GM21447 (cell line): ENCODE results near the gene RRP1B.

Experiments used
- ATAC-seq: cut with Tn5 transposase; IDR thresholded peaks from one replicate; pipeline ENCODE4 v1.9.1; 2021; ENCODE audit not compliant: unreplicated experiment

Gene RRP1B

GRCh38 chr21:43720539-43721166 lies 61.3 kb downstream of the RRP1B start:
- no peak for ATAC-seq

DNA sequence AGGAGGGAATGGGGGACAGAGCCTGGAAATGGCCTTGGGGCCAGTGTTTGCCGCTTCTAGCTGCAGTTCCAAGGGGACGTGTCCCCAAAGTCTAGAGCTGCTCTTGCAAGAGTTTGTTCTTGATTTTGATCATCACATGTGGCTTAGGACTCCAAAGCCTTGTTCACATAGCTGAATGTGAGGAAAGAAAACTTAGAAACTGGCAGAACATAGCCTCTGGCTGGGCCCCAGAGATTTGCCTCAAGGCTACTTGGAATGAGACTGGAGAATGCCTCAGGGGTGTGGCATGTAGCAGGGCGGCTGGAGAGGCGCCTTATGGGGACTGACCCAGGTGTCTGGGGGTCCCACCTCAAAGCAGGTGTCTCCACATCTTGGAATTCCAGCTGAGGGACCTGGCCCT lies 61.8 kb downstream of the RRP1B start:
- no peak for ATAC-seq

- no peak for ATAC-seq
Observed at GRCh38 chr21:43721939-43722338, 62.6 kb downstream of the RRP1B start.

GRCh38 chr21:43723648-43724047 lies 64.3 kb downstream of the RRP1B start:
- no peak for ATAC-seq

DNA sequence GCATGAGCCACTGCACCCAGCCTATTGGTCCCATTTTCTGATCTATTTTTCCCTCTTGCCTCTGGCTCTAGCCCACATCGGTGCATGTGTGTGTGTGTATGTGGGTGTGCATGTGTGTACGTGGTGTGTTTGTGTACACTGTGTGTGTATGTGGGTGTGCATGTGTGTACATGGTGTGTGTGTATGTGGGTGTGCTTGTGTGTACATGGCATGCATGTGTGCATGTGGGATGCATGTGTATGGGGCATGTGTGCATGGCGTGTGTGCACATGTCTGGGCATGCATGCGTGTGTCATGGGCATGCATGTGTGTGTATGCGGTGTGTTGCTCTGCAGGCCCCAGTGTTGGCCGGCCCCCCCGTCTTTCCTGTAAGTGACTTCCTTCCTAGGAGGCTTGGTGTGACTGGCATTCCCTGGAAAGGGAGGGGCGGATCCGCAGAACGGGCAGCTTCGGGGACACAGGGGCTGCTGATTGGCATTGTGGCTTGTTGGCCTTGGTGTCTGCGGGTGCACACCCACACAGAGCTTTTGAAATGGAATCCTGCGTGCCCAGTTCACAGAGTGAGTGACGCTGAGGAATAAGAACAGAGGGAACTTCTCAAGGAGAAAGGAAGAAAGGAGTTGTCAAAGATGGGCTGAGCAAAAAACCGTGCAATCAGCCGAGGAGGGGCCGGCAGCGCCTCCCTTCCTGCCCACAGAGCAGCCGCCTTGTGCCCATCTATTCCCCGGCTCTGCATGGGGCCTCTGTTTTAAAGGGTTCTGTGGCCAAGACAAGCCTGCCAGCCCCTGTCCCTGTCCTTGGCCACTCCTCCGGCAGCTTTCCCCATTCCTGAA lies 67.5 kb downstream of the RRP1B start:
- no peak for ATAC-seq

- ATAC-seq: no peak
Observed at GRCh38 chr21:43727519-43728153, 68.3 kb downstream of the RRP1B start.

- no peak for ATAC-seq
Observed at GRCh38 chr21:43728154-43728466, 68.8 kb downstream of the RRP1B start.

DNA sequence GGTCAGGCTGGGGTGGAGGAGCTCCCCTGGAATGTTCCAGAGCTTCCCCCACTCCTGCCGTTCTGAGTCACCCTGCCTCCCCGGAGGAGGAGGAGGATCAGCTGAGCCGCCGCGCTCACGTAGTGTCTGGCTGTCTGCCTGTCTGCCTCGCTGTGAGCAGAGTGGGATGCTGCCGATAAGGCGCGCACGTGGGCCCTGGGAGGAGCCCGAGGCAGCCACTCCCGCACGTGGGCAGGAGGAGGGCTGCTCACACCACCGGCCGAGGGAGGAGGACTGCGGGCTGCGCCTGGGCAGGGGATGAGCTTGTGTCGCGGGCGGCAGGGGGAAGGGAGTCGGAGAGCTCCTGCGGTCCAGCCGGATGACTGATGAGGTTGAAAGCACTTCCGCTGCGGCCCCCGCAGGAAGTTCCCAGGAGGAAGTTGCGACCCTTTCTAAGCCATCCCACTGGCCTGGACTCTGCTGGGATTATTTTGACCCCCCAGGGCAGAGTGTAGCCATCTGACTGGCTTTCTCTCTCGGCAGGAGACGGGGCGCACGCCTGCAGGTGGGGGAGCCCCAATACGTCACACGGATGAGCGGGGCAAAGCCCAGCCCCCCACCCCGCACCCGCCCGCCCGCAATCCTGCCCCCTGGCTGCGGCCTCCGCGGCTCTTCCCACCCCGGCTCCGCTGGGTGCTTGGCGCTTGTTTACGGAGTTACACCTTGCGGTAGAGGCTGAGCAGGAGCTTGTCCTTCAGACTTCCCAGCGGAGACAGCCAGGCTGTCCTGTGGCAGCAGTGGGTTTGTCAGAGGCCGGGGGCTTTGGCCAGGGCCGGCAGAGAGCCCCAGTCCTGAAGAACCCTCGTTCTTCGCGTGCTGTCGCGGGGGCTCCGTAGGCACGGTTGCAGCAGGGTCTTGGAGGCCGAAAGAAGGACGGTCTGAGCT lies 69.4 kb downstream of the RRP1B start:
- ATAC-seq: peak; percentile 57

DNA sequence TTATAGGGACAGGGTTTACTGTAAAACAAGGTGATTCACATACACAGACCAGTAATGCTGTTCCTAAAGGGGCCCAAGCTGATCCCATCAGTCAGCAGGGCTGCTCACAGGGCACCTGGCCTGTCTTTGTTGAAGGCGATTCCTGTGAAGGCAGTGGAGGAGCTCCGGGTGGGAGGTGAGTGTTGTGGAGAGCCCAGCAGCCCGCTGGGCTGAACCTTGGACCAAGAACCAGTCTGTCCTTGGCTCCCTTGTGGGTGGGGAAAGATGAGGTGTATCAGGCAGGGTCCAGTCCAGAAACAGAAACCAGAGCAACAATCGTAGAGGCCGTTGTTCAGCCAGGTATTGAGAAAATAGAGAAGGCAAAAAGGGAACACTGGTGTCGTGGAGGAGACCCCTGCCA lies 72.1 kb downstream of the RRP1B start:
- no peak for ATAC-seq

DNA sequence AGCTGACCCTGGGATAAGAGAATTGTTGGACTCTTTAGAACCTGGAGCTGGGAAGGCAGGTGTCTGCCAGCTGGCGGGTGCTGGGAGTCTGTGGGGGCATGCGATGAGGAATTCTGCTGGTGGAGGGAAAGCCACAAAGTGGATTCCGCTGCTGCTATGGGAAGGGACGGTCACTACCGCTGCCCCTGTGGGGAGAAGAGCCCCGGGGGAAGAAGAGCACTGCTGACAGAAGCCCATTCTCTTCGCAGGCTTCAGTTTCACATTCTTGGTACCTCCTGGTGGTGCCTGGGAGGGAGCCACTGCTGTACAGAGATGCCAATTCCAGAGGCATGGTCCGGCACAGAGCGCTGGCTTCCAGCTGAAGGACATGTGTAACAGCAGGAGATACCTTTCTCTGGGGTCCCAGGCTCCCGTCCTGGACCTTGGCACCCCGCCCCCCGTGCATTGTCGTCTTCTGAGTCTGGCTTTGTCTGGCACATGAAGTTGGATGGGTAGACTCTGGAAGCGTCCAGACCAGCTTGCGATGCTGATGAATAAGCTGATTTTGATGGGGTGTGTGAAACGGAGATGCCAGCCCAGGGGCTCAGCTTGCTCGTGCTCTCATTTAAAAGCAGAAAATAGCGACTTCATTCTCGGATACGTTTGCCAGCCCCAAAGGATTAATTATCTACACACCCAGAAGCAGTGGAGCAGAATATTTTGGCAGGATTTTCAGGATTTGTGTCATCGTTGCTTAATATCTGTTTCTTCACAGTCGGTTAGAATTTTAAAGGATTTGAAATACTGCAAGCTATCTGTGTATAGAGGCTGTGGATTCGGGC lies 72.7 kb downstream of the RRP1B start:
- ATAC-seq: no peak

DNA sequence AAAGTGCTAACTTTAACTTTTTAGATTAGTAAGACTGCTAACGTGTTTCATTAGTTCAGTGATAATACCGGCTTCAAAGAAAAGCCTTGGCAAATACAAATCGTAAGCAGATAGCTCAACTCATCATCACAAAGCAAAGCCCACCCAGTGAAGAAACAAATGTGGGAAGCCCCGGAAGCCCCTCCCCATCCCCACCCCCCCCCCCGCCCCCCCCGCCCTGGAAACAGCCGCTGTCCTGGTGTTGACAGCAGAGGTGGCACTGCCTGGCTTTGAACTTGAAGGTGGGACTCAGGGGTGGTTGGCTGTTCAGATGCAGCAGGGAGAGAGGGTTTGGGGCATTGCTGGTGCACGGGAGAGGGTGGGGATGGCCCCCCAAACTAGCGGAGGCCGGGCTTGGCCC lies 73.7 kb downstream of the RRP1B start:
- ATAC-seq: no peak

GRCh38 chr21:43733529-43734071 lies 74.2 kb downstream of the RRP1B start:
- ATAC-seq: no peak

DNA sequence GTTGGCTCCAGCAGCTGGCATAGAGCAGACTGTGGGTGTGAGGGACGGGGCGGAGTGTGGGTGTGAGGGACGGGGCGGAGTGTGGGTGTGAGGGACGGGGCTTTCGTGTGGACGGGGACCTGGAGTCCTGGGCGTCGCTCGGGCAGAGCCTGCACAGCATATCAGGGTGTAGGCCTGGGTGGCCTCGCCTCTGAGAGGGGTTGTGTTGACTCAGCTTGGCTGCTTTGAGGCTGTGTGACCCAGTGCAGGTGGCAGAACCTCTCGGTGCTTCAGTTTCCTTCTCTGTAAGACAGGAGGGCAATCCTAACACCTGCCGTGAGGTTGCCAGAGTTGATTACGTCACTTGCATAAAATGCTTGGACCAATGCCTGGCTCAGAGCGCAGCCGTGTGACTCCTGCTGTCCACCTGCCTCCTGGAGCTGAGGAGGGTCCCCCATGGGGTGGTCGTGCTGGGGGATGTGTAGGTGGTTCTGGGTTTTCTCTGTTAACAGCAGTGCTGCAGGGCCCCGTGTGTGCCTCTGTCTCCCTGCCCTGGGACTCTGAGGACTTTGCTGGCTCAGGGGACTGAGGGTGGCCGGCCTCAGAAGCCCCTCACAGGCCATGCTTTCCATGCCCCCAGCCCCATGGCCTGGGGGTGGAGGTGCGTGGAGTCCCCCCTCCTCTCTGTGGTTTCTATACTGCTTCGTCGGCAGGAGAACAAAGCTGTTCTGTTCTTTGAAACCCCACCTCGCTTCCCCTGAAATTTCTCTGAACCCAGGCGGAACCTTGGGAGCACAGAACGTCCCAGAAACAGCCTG lies 75.0 kb downstream of the RRP1B start:
- no peak for ATAC-seq

GRCh38 chr21:43734928-43735229 lies 75.5 kb downstream of the RRP1B start:
- ATAC-seq: no peak

DNA sequence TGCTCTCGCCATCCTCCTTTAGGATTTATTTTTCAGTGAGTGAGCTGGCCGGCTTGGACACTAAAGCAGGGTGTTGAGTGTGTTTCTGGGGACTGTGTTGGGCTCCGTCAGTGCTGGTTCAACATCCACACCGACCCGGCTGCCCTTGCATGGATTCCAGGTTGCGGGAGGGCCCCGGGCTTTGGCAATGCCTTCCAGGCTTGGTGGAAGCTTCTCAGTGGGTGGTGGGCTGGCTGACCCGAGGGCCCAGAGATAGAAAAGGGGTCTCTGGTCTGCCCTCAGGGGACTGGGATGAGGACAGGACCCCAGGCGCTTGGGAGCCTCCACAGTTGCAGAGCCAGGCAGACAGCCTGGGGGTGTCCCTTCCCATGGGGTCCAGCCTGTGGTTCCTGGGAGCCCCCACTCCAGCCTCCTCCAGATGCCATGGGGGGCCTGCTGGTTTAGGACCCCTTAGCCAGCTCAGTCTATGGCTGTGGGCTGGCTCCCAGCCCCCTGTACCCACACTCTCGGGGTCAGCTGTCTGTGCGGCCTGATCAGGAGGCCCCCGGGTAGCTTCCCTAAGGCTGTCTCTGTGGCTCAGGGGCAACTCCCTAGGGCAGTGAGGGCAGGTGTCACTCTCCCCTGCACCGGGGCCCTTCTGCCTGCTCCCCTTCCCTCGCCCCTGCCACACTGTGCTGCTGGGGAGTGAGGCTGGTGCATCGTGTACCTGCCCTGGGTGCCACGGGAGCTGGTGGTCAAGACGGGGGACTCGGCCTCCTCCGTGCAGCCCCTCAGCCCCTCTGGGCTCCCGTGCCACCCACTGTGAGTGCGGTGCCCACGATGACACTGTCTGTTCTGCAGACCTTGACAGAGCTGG lies 76.1 kb downstream of the RRP1B start:
- ATAC-seq: no peak

DNA sequence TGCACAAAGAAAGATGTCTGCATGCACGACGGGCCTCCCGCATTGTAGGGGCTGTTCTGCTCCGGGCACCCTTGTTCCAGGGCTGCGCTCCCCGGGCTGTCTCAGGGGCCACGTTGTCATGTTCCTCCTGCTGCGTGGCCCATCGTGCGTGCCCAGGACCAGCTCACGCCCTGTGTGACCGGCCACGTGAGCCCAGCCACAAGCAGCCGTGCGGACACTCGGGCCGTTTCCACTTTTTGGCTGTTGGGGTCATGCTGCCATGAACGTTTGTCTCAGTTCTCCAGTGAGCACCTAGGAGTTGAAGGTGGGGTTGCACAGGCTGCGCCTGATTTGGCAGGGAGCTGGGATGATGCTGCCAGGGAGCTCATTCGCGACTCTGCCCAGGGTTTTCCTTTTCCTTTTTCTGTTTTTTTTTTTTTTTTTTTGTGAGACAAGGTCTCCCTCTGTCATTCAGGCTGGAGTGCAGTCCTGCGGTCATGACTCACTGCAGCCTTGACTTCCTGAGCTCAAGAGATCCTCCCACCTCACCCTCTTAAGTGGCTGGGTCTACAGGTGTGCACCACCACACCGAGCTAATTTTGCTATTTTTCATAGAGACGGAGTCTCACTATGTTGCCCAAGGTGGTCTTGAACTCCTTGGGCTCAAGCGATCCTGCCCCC lies 77.0 kb downstream of the RRP1B start:
- no peak for ATAC-seq

DNA sequence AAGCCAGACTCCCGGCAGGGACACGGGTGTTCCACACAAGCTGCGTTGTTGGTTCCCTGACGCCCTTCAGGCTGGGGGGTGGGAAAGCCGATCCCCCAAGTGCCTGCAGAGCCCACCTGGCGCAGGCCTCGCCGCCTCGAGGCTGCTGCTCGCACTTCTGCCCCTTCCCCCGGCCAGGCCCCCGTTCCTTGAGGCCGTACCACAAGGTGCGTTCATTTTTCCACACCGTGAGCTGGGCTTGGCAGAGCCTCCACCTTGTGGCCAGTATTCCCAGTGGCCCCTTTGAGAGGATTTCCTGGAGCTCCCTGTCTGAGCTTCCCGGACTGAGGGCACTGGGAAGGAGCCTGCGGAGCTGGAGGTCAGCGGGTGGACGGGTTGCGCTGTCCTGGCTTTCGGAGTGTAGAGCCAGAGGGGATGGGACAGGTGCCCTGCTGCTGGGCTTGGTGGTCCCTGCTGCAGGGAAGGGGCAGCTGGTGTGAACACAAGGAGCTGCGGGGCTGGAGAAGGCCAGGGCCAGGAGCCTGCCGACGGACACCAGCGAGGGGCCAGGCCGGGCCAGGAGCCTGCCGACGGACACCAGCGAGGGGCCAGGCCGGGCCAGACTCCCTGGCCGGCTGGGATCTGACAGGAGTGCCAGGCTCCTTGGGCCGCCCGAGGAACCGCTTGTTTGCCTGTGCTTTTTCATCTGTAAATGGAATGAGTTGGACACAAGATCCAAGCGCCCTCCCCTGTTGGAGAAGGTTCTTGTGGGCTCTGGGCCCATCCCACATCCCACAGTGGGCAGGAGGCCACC lies 78.0 kb downstream of the RRP1B start:
- ATAC-seq: no peak
